Stimulated activated CD8-positive, alpha-beta memory T cell treated with anti-CD3 and anti-CD28 coated beads, Interleukin-7, amount 100 ng/mL, for 24 hours (primary cell): ENCODE data around the gene PDZRN4.
"Not testable (repeated sequence)": the region's sequence is repeated elsewhere in the genome, so short reads cannot be mapped to it uniquely, and the experiment has no call there.

Experiments used
- DNase-seq: peaks from one replicate; pipeline ENCODE4 v3.0.0-alpha.2; 2020; ENCODE audit warnings: low read depth

Gene PDZRN4

GRCh38 chr12:41514021-41514777 lies 326.1 kb downstream of the PDZRN4 start:
- no peak for DNase-seq

- DNase-seq: no peak
Measured at GRCh38 chr12:41514907-41515306, 326.8 kb downstream of the PDZRN4 start.

GRCh38 chr12:41515953-41516352 lies 327.8 kb downstream of the PDZRN4 start:
- DNase-seq: no peak

- DNase-seq: no peak
Measured at GRCh38 chr12:41520869-41521268, 332.7 kb downstream of the PDZRN4 start.

- DNase-seq: no peak
Measured at GRCh38 chr12:41521872-41522379, 333.8 kb downstream of the PDZRN4 start.

GRCh38 chr12:41527062-41527461 lies 338.9 kb downstream of the PDZRN4 start:
- no peak for DNase-seq

- DNase-seq: no peak
Measured at GRCh38 chr12:41527534-41528116, 339.5 kb downstream of the PDZRN4 start.

GRCh38 chr12:41528874-41529273 lies 340.8 kb downstream of the PDZRN4 start:
- DNase-seq: no peak

- no peak for DNase-seq
Measured at GRCh38 chr12:41530441-41530840, 342.3 kb downstream of the PDZRN4 start.

GRCh38 chr12:41531147-41531829 lies 343.2 kb downstream of the PDZRN4 start:
- DNase-seq: no peak

GRCh38 chr12:41532072-41532471 lies 344.0 kb downstream of the PDZRN4 start:
- DNase-seq: no peak

- no peak for DNase-seq
Measured at GRCh38 chr12:41536813-41537490, 348.8 kb downstream of the PDZRN4 start.

GRCh38 chr12:41537522-41537921 lies 349.4 kb downstream of the PDZRN4 start:
- DNase-seq: no peak

- no peak for DNase-seq
Measured at GRCh38 chr12:41545761-41546160, 357.6 kb downstream of the PDZRN4 start.

GRCh38 chr12:41547071-41547470 lies 359.0 kb downstream of the PDZRN4 start:
- DNase-seq: not testable (repeated sequence)

- no peak for DNase-seq
Measured at GRCh38 chr12:41548926-41549325, 360.8 kb downstream of the PDZRN4 start.

- DNase-seq: no peak
Measured at GRCh38 chr12:41552588-41552987, 364.5 kb downstream of the PDZRN4 start.

GRCh38 chr12:41556176-41556575 lies 368.1 kb downstream of the PDZRN4 start:
- DNase-seq: no peak

- DNase-seq: no peak
Measured at GRCh38 chr12:41557344-41557743, 369.2 kb downstream of the PDZRN4 start.

GRCh38 chr12:41558671-41559070 lies 370.6 kb downstream of the PDZRN4 start:
- no peak for DNase-seq

GRCh38 chr12:41563051-41563450 lies 374.9 kb downstream of the PDZRN4 start:
- DNase-seq: no peak

- DNase-seq: no peak
Measured at GRCh38 chr12:41564816-41565215, 376.7 kb downstream of the PDZRN4 start.
